DND-41 (cell line): Measurements from ENCODE around the gene C1R.
"Not testable (repeated sequence)": the region's sequence is repeated elsewhere in the genome, so short reads cannot be mapped to it uniquely, and the experiment has no call there.

Source experiments
- ATAC-seq: fragments of 200-7000 bp; cut with Tn5 transposase; 3 replicates; pipeline ENCODE4 v1.9.1; 2021; ENCODE audit warnings: low read depth; ENCODE audit not compliant: insufficient read depth
- DNase-seq: peaks from one replicate; pipeline ENCODE4 v3.0.0-alpha.2; 2020
- H2AFZ ChIP-seq: 2 replicates; pipeline ENCODE4 v1.6.0; 2012; ENCODE audit warnings: low read depth, low read length
- H3K27ac ChIP-seq: 2 replicates; pipeline ENCODE4 v1.5.1; 2012; ENCODE audit warnings: low read length, inconsistent platforms
- H3K27me3 ChIP-seq: fragments of 200-600 bp; sonication (generic); 2 replicates; pipeline ENCODE4 v1.6.0; 2012; ENCODE audit warnings: low read length, mild to moderate bottlenecking, inconsistent platforms; ENCODE audit not compliant: insufficient read depth, poor library complexity
- H3K36me3 ChIP-seq: 2 replicates; pipeline ENCODE4 v1.5.1; 2012; ENCODE audit warnings: low read length, inconsistent platforms; ENCODE audit not compliant: insufficient read depth
- H3K4me1 ChIP-seq: 2 replicates; pipeline ENCODE4 v1.5.1; 2012; ENCODE audit warnings: mild to moderate bottlenecking, low read length; ENCODE audit not compliant: insufficient read depth
- H3K4me2 ChIP-seq: 2 replicates; pipeline ENCODE4 v1.6.0; 2012; ENCODE audit warnings: mild to moderate bottlenecking, moderate library complexity, low read length, inconsistent platforms; ENCODE audit not compliant: insufficient read depth
- H3K4me3 ChIP-seq, 2 experiments: fragments of 200-600 bp in 1 of 2; shearing (Covaris generic) in 1 of 2; 2 replicates each; pipeline ENCODE4 v1.5.1; 2012 to 2016; ENCODE audit warnings: inconsistent platforms in 2 of 2, low read length in 2 of 2, mild to moderate bottlenecking in 2 of 2, low read depth in 1 of 2, moderate library complexity in 1 of 2
- H3K79me2 ChIP-seq: 2 replicates; pipeline ENCODE4 v1.6.0; 2012; ENCODE audit warnings: low read length, inconsistent platforms; ENCODE audit not compliant: insufficient read depth
- H3K9ac ChIP-seq: 2 replicates; pipeline ENCODE4 v1.6.0; 2012; ENCODE audit warnings: low read depth, mild to moderate bottlenecking, inconsistent platforms, low read length, moderate library complexity
- H3K9me3 ChIP-seq: 2 replicates; pipeline ENCODE4 v1.5.1; 2012; ENCODE audit warnings: low read length, moderate library complexity, mild to moderate bottlenecking, inconsistent platforms; ENCODE audit not compliant: insufficient read depth, severe bottlenecking
- H4K20me1 ChIP-seq: 2 replicates; pipeline ENCODE4 v1.6.0; 2012; ENCODE audit warnings: low read length; ENCODE audit not compliant: insufficient read depth
- CTCF ChIP-seq: IDR thresholded peaks from 2 replicates; pipeline ENCODE4 v1.5.1; 2012; ENCODE audit warnings: borderline replicate concordance, low read length, moderate library complexity, mild to moderate bottlenecking; ENCODE audit not compliant: poor library complexity, severe bottlenecking; ENCODE audit errors: extremely low read depth
- EZH2 ChIP-seq: IDR thresholded peaks from 3 replicates; pipeline ENCODE4 v1.6.1; 2012; ENCODE audit warnings: borderline replicate concordance, low read depth, mild to moderate bottlenecking, moderate library complexity, low read length, inconsistent platforms; ENCODE audit not compliant: severe bottlenecking

C1R gene

GRCh38 chr12:7039403-7039802, 52.8 kb downstream of the C1R start:
- DNase-seq (no peak), ATAC-seq (no peak)
- H3K4me2 ChIP-seq = peak overlapping the region; percentile 67
- no peaks in the 10 kb centered on the region for H3K36me3 ChIP-seq
- TF ChIP-seq CTCF (no peak), EZH2 (no peak)
- H3K4me3 ChIP-seq = peak overlapping the region in 1 of 2 experiments; percentile 54; a peak in 3 of 4 replicates
- no peaks in the 10 kb centered on the region for H3K9me3 ChIP-seq
- H4K20me1 ChIP-seq = no peaks in the 10 kb centered on the region
- H2AFZ ChIP-seq = peak overlapping the region; percentile 75
- peaks cover 19% of the 10 kb centered on the region for H3K4me1 ChIP-seq
- no peaks in the 10 kb centered on the region for H3K79me2 ChIP-seq
- H3K27me3 ChIP-seq = peaks cover 4% of the 10 kb centered on the region
- peak overlapping the region; percentile 54 for H3K9ac ChIP-seq
- H3K27ac ChIP-seq = peak overlapping the region; percentile 12; the same call in 1 of the 2 replicates

- Histone ChIP-seq H3K9me3 (no peaks in the 10 kb centered on the region), H3K27me3 (peaks cover 4% of the 10 kb centered on the region), H3K79me2 (no peaks in the 10 kb centered on the region), H3K27ac (peak overlapping the region; percentile 67), H3K4me3 (peak overlapping the region; percentile 3 to 54; a peak in 3 of 4 replicates), H3K36me3 (no peaks in the 10 kb centered on the region), H3K9ac (peak overlapping the region; percentile 54), H3K4me2 (peak overlapping the region; percentile 67), H3K4me1 (peaks cover 19% of the 10 kb centered on the region), H2AFZ (peak overlapping the region; percentile 75), H4K20me1 (no peaks in the 10 kb centered on the region)
- TF ChIP-seq CTCF (no peak), EZH2 (no peak)
- peak; percentile 79 for DNase-seq
- peak; percentile 89 for ATAC-seq
These were observed 53.7 kb downstream of the C1R start for GRCh38 chr12:7038591-7038990.

- H3K4me3 ChIP-seq, H3K79me2 ChIP-seq, H3K36me3 ChIP-seq, H2AFZ ChIP-seq, H3K4me2 ChIP-seq, H3K9me3 ChIP-seq, H3K27ac ChIP-seq, DNase-seq, H3K27me3 ChIP-seq, H4K20me1 ChIP-seq, H3K9ac ChIP-seq, ATAC-seq: not testable (repeated sequence)
- H3K4me1 ChIP-seq = peaks cover 19% of the 10 kb centered on the region
These were observed 54.8 kb downstream of the C1R start for GRCh38 chr12:7037411-7037810.

GRCh38 chr12:7035463-7035862, 56.8 kb downstream of the C1R start:
- H4K20me1 ChIP-seq = no peaks in the 10 kb centered on the region
- ATAC-seq (no peak), DNase-seq (no peak)
- no peak overlapping the region for H3K9ac ChIP-seq
- peaks cover 19% of the 10 kb centered on the region for H3K4me1 ChIP-seq
- H3K27ac ChIP-seq = no peak overlapping the region
- no peaks in the 10 kb centered on the region for H3K79me2 ChIP-seq
- no peak overlapping the region for H3K4me2 ChIP-seq
- no peaks in the 10 kb centered on the region for H3K36me3 ChIP-seq
- no peaks in the 10 kb centered on the region for H3K27me3 ChIP-seq
- no peak overlapping the region for H3K4me3 ChIP-seq
- no peak overlapping the region for H2AFZ ChIP-seq
- no peak for TF ChIP-seq CTCF
- no peak for TF ChIP-seq EZH2
- no peaks in the 10 kb centered on the region for H3K9me3 ChIP-seq
